Ishikawa (cell line): Measurements from ENCODE around the gene PGAP2.

Source experiments
- CEBPB ChIP-seq: IDR thresholded peaks from 2 replicates; pipeline ENCODE4 v1.6.1; 2012
- CREB1 ChIP-seq: IDR thresholded peaks from 2 replicates; pipeline ENCODE4 v1.6.1; 2012; ENCODE audit warnings: low read depth
- EGR1 ChIP-seq: IDR thresholded peaks from 2 replicates; pipeline ENCODE4 v1.6.1; 2012
- EP300 ChIP-seq: IDR thresholded peaks from 2 replicates; pipeline ENCODE4 v1.6.1; 2012; ENCODE audit warnings: borderline replicate concordance
- FOXM1 ChIP-seq: IDR thresholded peaks from 2 replicates; pipeline ENCODE4 v1.6.1; 2012; ENCODE audit warnings: low read depth, borderline replicate concordance
- NFIC ChIP-seq: IDR thresholded peaks from 2 replicates; pipeline ENCODE4 v1.6.1; 2012
- RAD21 ChIP-seq: IDR thresholded peaks from 2 replicates; pipeline ENCODE4 v1.6.1; 2012; ENCODE audit warnings: low read depth
- TAF1 ChIP-seq: IDR thresholded peaks from 2 replicates; pipeline ENCODE4 v1.6.1; 2012; ENCODE audit warnings: low read depth, mild to moderate bottlenecking
- TEAD4 ChIP-seq: IDR thresholded peaks from 2 replicates; pipeline ENCODE4 v1.6.1; 2012
- YY1 ChIP-seq: IDR thresholded peaks from 2 replicates; pipeline ENCODE4 v1.6.1; 2012; ENCODE audit warnings: low read depth
- ZBTB7A ChIP-seq: IDR thresholded peaks from 2 replicates; pipeline ENCODE4 v1.6.1; 2012; ENCODE audit warnings: low read depth
- TF ChIP-seq, protein P1 (sequence below): IDR thresholded peaks from 2 replicates; pipeline ENCODE4 v1.6.1; 2012
- TF ChIP-seq, protein P2 (sequence below): IDR thresholded peaks from 2 replicates; pipeline ENCODE4 v1.6.1; 2012; ENCODE audit warnings: low read depth, mild to moderate bottlenecking
- TF ChIP-seq, protein P3 (sequence below): IDR thresholded peaks from 2 replicates; pipeline ENCODE4 v1.6.1; 2012

DNA sequence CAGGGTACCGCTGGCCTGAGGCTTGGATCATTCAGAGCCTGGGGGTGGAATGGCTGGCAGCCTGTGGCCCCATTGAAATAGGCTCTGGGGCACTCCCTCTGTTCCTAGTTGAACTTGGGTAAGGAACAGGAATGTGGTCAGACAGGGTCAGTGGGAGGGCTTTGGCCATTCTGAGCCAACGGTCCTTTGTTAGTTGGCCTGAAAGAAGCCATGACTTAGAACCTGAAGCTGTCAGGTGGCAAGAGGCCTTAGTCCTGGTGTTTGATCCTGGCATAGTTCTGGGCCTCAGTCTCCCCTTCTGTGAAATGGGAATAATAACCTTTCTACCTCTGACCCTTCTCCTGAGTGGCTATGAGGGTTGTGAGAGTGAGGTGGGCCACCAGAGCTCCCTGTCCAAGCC, 8.3 kb downstream of the PGAP2 start:
- no peak for TF ChIP-seq RAD21
- TF ChIP-seq CREB1: no peak
- TF ChIP-seq EP300: peak; percentile 61; the same call in 1 of the 2 replicates
- TF ChIP-seq, protein P1, sequence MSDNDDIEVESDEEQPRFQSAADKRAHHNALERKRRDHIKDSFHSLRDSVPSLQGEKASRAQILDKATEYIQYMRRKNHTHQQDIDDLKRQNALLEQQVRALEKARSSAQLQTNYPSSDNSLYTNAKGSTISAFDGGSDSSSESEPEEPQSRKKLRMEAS: peak; percentile 41; the same call in 1 of the 2 replicates
- TF ChIP-seq FOXM1: no peak
- TF ChIP-seq EGR1: no peak
- TF ChIP-seq, protein P2, sequence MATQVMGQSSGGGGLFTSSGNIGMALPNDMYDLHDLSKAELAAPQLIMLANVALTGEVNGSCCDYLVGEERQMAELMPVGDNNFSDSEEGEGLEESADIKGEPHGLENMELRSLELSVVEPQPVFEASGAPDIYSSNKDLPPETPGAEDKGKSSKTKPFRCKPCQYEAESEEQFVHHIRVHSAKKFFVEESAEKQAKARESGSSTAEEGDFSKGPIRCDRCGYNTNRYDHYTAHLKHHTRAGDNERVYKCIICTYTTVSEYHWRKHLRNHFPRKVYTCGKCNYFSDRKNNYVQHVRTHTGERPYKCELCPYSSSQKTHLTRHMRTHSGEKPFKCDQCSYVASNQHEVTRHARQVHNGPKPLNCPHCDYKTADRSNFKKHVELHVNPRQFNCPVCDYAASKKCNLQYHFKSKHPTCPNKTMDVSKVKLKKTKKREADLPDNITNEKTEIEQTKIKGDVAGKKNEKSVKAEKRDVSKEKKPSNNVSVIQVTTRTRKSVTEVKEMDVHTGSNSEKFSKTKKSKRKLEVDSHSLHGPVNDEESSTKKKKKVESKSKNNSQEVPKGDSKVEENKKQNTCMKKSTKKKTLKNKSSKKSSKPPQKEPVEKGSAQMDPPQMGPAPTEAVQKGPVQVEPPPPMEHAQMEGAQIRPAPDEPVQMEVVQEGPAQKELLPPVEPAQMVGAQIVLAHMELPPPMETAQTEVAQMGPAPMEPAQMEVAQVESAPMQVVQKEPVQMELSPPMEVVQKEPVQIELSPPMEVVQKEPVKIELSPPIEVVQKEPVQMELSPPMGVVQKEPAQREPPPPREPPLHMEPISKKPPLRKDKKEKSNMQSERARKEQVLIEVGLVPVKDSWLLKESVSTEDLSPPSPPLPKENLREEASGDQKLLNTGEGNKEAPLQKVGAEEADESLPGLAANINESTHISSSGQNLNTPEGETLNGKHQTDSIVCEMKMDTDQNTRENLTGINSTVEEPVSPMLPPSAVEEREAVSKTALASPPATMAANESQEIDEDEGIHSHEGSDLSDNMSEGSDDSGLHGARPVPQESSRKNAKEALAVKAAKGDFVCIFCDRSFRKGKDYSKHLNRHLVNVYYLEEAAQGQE: no peak
- TF ChIP-seq NFIC: peak; percentile 73
- no peak for TF ChIP-seq TAF1
- peak; percentile 47; the same call in 1 of the 2 replicates for TF ChIP-seq CEBPB
- TF ChIP-seq, protein P3, sequence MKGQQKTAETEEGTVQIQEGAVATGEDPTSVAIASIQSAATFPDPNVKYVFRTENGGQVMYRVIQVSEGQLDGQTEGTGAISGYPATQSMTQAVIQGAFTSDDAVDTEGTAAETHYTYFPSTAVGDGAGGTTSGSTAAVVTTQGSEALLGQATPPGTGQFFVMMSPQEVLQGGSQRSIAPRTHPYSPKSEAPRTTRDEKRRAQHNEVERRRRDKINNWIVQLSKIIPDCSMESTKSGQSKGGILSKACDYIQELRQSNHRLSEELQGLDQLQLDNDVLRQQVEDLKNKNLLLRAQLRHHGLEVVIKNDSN: 0 out of 2 replicates have a peak, but pooled peaks have one; percentile 20
- TF ChIP-seq YY1: 0 out of 2 replicates have a peak, but pooled peaks have one; percentile 66
- 0 out of 2 replicates have a peak, but pooled peaks have one; percentile 9 for TF ChIP-seq ZBTB7A
- peak; percentile 94 for TF ChIP-seq TEAD4
